Daoy (cell line): Measurements from ENCODE around the gene IL1RL2. TPM values are rescaled to one million over a fixed set of nuclear protein-coding genes. Genes with fewer than 3 reads are reported as not detected.

Experiments used
- DNase-seq: peaks from one replicate; pipeline ENCODE4 v3.0.0-alpha.2; 2015; ENCODE audit warnings: low read depth
- total RNA-seq: library from RNA; depleted of rRNA; stranded (reverse); fragments of >200 nt; shearing (Covaris generic); gene quantifications from 2 replicates; pipeline ENCODE4 v1.2.3, GENCODE V29; 2014; rRNA removed

IL1RL2 gene
- not detected in 2 replicates for total RNA-seq

- peak; percentile 8 for DNase-seq
Measured at GRCh38 chr2:102186791-102187495, at the start of gene IL1RL2. Gene IL1RL2 (plus strand): TSS chr2:102187023. CDS start chr2:102187868, 845 bp downstream.

- no peak for DNase-seq
Measured at GRCh38 chr2:102137138-102137537, 49.7 kb upstream of the IL1RL2 start.

- no peak for DNase-seq
Measured at GRCh38 chr2:102138331-102138730, 48.5 kb upstream of the IL1RL2 start.

- no peak for DNase-seq
Measured at GRCh38 chr2:102139851-102140250, 47.0 kb upstream of the IL1RL2 start.

GRCh38 chr2:102140377-102140776, 46.4 kb upstream of the IL1RL2 start:
- no peak for DNase-seq

GRCh38 chr2:102141011-102141943, 45.5 kb upstream of the IL1RL2 start:
- DNase-seq, result no peak

- peak; percentile 64 for DNase-seq
Measured at GRCh38 chr2:102141970-102142828, 44.6 kb upstream of the IL1RL2 start, which contains the start of gene IL1R1. Gene IL1R1 (plus strand): TSS chr2:102142746. CDS start chr2:102157725, 14,979 bp downstream.

- DNase-seq, result peak; percentile 12
Measured at GRCh38 chr2:102142829-102143449, 43.9 kb upstream of the IL1RL2 start.

GRCh38 chr2:102143450-102143985, 43.3 kb upstream of the IL1RL2 start:
- no peak for DNase-seq

GRCh38 chr2:102144128-102144527, 42.7 kb upstream of the IL1RL2 start:
- no peak for DNase-seq

GRCh38 chr2:102145107-102145506, 41.7 kb upstream of the IL1RL2 start:
- DNase-seq, result no peak

- DNase-seq, result no peak
Measured at GRCh38 chr2:102145934-102146333, 40.9 kb upstream of the IL1RL2 start.

- no peak for DNase-seq
Measured at GRCh38 chr2:102147935-102148334, 38.9 kb upstream of the IL1RL2 start.

GRCh38 chr2:102149243-102149642, 37.6 kb upstream of the IL1RL2 start:
- DNase-seq, result no peak

GRCh38 chr2:102149644-102150455, 37.0 kb upstream of the IL1RL2 start:
- DNase-seq, result no peak

- DNase-seq, result no peak
Measured at GRCh38 chr2:102154364-102154763, 32.5 kb upstream of the IL1RL2 start.

- DNase-seq, result no peak
Measured at GRCh38 chr2:102154946-102155702, 31.7 kb upstream of the IL1RL2 start.

GRCh38 chr2:102155703-102156515, 30.9 kb upstream of the IL1RL2 start:
- no peak for DNase-seq
